ENCODE data around the gene PHACTR4. TPM values are rescaled to one million over a fixed set of nuclear protein-coding genes. Genes with fewer than 3 reads are reported as not detected.

The PHACTR4 gene
- total and polyA plus RNA-seq, 10 of the 15 experiments (the other 5 are each of a cell fraction or from before 2014, with no cell fraction given): 8.9 to 34.2 (median 12.5) TPM

DNA sequence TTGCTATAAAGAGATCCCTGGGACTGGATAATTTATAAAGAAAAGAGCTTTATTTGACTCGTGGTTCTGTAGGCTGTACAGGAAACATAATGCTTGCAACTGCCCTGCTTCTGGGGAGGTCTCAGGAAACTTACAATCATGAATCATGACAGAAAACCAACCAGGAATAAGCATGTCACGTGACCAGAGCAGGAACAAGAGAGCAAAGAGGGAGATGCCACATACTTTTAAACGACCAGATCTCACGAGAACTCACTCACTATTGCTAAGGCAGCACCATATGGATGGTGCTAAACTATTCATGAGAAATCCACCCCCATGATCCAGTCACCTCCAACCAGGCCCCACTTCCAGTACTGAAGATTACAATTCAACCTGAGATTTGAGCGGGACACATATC is 86.5 kb downstream of the PHACTR4 start:
- no TSS peak for BruUV-seq (replicated peaks)
- DNase-seq (ENCODE audit: low read depth, low spot score) (no peak), FAIRE-seq (no peak), ATAC-seq (no peak)
- Histone ChIP-seq H3K4me2 (ENCODE audit: control insufficient read depth, insufficient read depth) (no peak overlapping the region), H3K27me3 (replicated peaks in 1 of 2; ENCODE audit: control insufficient read depth in 2 of 2, insufficient read depth in 2 of 2, low read length in 1 of 2) (no peaks in the 10 kb centered on the region), H3K4me3 (no peak overlapping the region), H3K79me2 (ENCODE audit: control insufficient read depth, insufficient read depth, low read length) (no peaks in the 10 kb centered on the region), H3K27ac (ENCODE audit: control insufficient read depth, insufficient read depth) (no peak overlapping the region), H3K36me3 (ENCODE audit: control insufficient read depth in 2 of 2, insufficient read depth in 2 of 2, low read length in 1 of 2) (peaks cover 0 to 4% of the 10 kb centered on the region in 2 experiments; a peak in 2 of 4 replicates), H4K20me1 (ENCODE audit: control insufficient read depth, insufficient read depth) (no peaks in the 10 kb centered on the region), H3K9me3 (replicated peaks; ENCODE audit: control insufficient read depth, insufficient read depth, low read length) (no peaks in the 10 kb centered on the region), H2AFZ (ENCODE audit: control insufficient read depth, low read depth, low read length) (no peak overlapping the region), H3K4me1 (ENCODE audit: control insufficient read depth, insufficient read depth, low read length) (no peaks in the 10 kb centered on the region), H3K9ac (ENCODE audit: control insufficient read depth, insufficient read depth, low read length) (no peak overlapping the region)
- 64% methylated on average over 5 of the region's 5 CpGs for WGBS (ENCODE audit: insufficient coverage, insufficient replicate concordance, low lambda C conversion rate, missing lambda C conversion rate)
- intact Hi-C loops (cut with micrococcal nuclease; ENCODE audit: unreplicated experiment) (no loop called here), in situ Hi-C loops (cut with MboI) (no loop called here)
- RAD21 ChIA-PET (ENCODE audit: unreplicated experiment): no interaction called here
- CTCF ChIA-PET: interaction anchor here (0.8 kb wide), 1 partner anchor 20 kb away, joined by 4 read pairs; no protein-coding TSS in a partner anchor
- TF ChIP-seq, protein P1, sequence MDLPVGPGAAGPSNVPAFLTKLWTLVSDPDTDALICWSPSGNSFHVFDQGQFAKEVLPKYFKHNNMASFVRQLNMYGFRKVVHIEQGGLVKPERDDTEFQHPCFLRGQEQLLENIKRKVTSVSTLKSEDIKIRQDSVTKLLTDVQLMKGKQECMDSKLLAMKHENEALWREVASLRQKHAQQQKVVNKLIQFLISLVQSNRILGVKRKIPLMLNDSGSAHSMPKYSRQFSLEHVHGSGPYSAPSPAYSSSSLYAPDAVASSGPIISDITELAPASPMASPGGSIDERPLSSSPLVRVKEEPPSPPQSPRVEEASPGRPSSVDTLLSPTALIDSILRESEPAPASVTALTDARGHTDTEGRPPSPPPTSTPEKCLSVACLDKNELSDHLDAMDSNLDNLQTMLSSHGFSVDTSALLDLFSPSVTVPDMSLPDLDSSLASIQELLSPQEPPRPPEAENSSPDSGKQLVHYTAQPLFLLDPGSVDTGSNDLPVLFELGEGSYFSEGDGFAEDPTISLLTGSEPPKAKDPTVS (IDR thresholded peaks at IDR 0.05; ENCODE audit: low read depth, low read length): no peak
- TF ChIP-seq ESRRA (IDR thresholded peaks at IDR 0.05; ENCODE audit: low read length): no peak
- TF ChIP-seq YBX1 (IDR thresholded peaks at IDR 0.05): no peak
- TF ChIP-seq RAD51 (IDR thresholded peaks at IDR 0.05): no peak
- TF ChIP-seq TCF7 (IDR thresholded peaks at IDR 0.05; ENCODE audit: borderline replicate concordance): no peak
- TF ChIP-seq GABPA (IDR thresholded peaks at IDR 0.05; ENCODE audit: low read depth): no peak
- no peak for TF ChIP-seq BRCA1 (IDR thresholded peaks at IDR 0.05; ENCODE audit: low read depth, low read length)
- no peak for TF ChIP-seq CBX3 (IDR thresholded peaks at IDR 0.05; ENCODE audit: borderline replicate concordance, low read depth)
- TF ChIP-seq SUPT20H (IDR thresholded peaks at IDR 0.05; ENCODE audit: borderline replicate concordance, control insufficient read depth, low read depth, low read length): no peak
- no peak for TF ChIP-seq ZNF24 (IDR thresholded peaks at IDR 0.05)
- TF ChIP-seq STAT1 (conservative IDR thresholded peaks at IDR 0.05): no peak
- TF ChIP-seq, protein P2, sequence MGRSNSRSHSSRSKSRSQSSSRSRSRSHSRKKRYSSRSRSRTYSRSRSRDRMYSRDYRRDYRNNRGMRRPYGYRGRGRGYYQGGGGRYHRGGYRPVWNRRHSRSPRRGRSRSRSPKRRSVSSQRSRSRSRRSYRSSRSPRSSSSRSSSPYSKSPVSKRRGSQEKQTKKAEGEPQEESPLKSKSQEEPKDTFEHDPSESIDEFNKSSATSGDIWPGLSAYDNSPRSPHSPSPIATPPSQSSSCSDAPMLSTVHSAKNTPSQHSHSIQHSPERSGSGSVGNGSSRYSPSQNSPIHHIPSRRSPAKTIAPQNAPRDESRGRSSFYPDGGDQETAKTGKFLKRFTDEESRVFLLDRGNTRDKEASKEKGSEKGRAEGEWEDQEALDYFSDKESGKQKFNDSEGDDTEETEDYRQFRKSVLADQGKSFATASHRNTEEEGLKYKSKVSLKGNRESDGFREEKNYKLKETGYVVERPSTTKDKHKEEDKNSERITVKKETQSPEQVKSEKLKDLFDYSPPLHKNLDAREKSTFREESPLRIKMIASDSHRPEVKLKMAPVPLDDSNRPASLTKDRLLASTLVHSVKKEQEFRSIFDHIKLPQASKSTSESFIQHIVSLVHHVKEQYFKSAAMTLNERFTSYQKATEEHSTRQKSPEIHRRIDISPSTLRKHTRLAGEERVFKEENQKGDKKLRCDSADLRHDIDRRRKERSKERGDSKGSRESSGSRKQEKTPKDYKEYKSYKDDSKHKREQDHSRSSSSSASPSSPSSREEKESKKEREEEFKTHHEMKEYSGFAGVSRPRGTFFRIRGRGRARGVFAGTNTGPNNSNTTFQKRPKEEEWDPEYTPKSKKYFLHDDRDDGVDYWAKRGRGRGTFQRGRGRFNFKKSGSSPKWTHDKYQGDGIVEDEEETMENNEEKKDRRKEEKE (IDR thresholded peaks at IDR 0.05): no peak
- no peak for TF ChIP-seq HDAC6 (IDR thresholded peaks at IDR 0.05; ENCODE audit: unreplicated experiment)
- no peak for TF ChIP-seq BACH1 (IDR thresholded peaks at IDR 0.05; ENCODE audit: borderline replicate concordance)
- TF ChIP-seq, protein P3, sequence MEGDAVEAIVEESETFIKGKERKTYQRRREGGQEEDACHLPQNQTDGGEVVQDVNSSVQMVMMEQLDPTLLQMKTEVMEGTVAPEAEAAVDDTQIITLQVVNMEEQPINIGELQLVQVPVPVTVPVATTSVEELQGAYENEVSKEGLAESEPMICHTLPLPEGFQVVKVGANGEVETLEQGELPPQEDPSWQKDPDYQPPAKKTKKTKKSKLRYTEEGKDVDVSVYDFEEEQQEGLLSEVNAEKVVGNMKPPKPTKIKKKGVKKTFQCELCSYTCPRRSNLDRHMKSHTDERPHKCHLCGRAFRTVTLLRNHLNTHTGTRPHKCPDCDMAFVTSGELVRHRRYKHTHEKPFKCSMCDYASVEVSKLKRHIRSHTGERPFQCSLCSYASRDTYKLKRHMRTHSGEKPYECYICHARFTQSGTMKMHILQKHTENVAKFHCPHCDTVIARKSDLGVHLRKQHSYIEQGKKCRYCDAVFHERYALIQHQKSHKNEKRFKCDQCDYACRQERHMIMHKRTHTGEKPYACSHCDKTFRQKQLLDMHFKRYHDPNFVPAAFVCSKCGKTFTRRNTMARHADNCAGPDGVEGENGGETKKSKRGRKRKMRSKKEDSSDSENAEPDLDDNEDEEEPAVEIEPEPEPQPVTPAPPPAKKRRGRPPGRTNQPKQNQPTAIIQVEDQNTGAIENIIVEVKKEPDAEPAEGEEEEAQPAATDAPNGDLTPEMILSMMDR (IDR thresholded peaks at IDR 0.05 in 2 of 3, conservative IDR thresholded peaks at IDR 0.05 in 1 of 3; ENCODE audit: control insufficient read depth in 2 of 3, extremely low read depth in 1 of 3, insufficient read depth in 1 of 3, low read depth in 3 of 3, low read length in 3 of 3): no peak
- TF ChIP-seq, protein P4, sequence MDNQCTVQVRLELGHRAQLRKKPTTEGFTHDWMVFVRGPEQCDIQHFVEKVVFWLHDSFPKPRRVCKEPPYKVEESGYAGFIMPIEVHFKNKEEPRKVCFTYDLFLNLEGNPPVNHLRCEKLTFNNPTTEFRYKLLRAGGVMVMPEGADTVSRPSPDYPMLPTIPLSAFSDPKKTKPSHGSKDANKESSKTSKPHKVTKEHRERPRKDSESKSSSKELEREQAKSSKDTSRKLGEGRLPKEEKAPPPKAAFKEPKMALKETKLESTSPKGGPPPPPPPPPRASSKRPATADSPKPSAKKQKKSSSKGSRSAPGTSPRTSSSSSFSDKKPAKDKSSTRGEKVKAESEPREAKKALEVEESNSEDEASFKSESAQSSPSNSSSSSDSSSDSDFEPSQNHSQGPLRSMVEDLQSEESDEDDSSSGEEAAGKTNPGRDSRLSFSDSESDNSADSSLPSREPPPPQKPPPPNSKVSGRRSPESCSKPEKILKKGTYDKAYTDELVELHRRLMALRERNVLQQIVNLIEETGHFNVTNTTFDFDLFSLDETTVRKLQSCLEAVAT (IDR thresholded peaks at IDR 0.05): no peak
- no peak for TF ChIP-seq TARDBP (IDR thresholded peaks at IDR 0.05; ENCODE audit: borderline replicate concordance)
- TF ChIP-seq POU2F2 (IDR thresholded peaks at IDR 0.05; ENCODE audit: borderline replicate concordance, low read depth, low read length): no peak
- POLR2A ChIA-PET: no interaction called here
- SMC1A ChIA-PET (ENCODE audit: uncharacterized antibody, unreplicated experiment): interaction anchor here (0.6 kb wide), 1 partner anchor 10 kb away, joined by 3 read pairs; no protein-coding TSS in a partner anchor
